Activated T-cell treated with anti-CD3 and anti-CD28 coated beads for 1 hour (primary cell): ENCODE results near the gene ZNF397.
"Not testable (repeated sequence)": the region's sequence is repeated elsewhere in the genome, so short reads cannot be mapped to it uniquely, and the experiment has no call there.

Experiments used
- DNase-seq: peaks from one replicate; pipeline ENCODE4 v3.0.0-alpha.2; 2020; ENCODE audit warnings: low read depth

ZNF397 gene

GRCh38 chr18:35240664-35241447 is at the start of gene ZNF397:
ZNF397 (plus strand) TSS chr18:35241034; CDS start chr18:35242471, 1,437 bp downstream.
- DNase-seq, result peak; percentile 94

- DNase-seq, result no peak
These were observed 49.2 kb upstream of the ZNF397 start for GRCh38 chr18:35191698-35192025.

- DNase-seq, result no peak
These were observed 48.4 kb upstream of the ZNF397 start for GRCh38 chr18:35192415-35192814.

GRCh38 chr18:35193316-35193715 is 47.5 kb upstream of the ZNF397 start:
- no peak for DNase-seq

GRCh38 chr18:35197296-35197695 is 43.5 kb upstream of the ZNF397 start:
- DNase-seq, result no peak

- DNase-seq, result no peak
These were observed 39.4 kb upstream of the ZNF397 start for GRCh38 chr18:35201256-35201931.

GRCh38 chr18:35203067-35203466 is 37.8 kb upstream of the ZNF397 start:
- no peak for DNase-seq

- DNase-seq, result no peak
These were observed 35.6 kb upstream of the ZNF397 start for GRCh38 chr18:35205199-35205712.

GRCh38 chr18:35205746-35206458 is 34.9 kb upstream of the ZNF397 start:
- not testable (repeated sequence) for DNase-seq

GRCh38 chr18:35215026-35215425 is 25.8 kb upstream of the ZNF397 start:
- no peak for DNase-seq

- DNase-seq, result not testable (repeated sequence)
These were observed 24.2 kb upstream of the ZNF397 start for GRCh38 chr18:35216611-35217010.

GRCh38 chr18:35219331-35219730 is 21.5 kb upstream of the ZNF397 start:
- not testable (repeated sequence) for DNase-seq

- DNase-seq, result no peak
These were observed 20.4 kb upstream of the ZNF397 start for GRCh38 chr18:35220424-35220823.

- no peak for DNase-seq
These were observed 17.0 kb upstream of the ZNF397 start for GRCh38 chr18:35223797-35224196.

- no peak for DNase-seq
These were observed 13.6 kb upstream of the ZNF397 start for GRCh38 chr18:35227254-35227653.

- peak; percentile 67 for DNase-seq
These were observed 9.8 kb upstream of the ZNF397 start for GRCh38 chr18:35231052-35231451.

- DNase-seq, result no peak
These were observed 4.1 kb upstream of the ZNF397 start for GRCh38 chr18:35236571-35237363.

GRCh38 chr18:35239314-35239713 is 1.5 kb upstream of the ZNF397 start:
- no peak for DNase-seq

GRCh38 chr18:35241448-35241804 is 592 bp downstream of the ZNF397 start:
- DNase-seq, result no peak

GRCh38 chr18:35242426-35242825 is 1.6 kb downstream of the ZNF397 start:
- DNase-seq, result no peak

GRCh38 chr18:35244671-35245070 is 3.8 kb downstream of the ZNF397 start:
- no peak for DNase-seq

GRCh38 chr18:35245719-35246317 is 5.0 kb downstream of the ZNF397 start:
- DNase-seq, result no peak
